Sigmoid colon (tissue), 7 donors: ENCODE measurements around the gene TCFL5. TPM values are rescaled to one million over a fixed set of nuclear protein-coding genes. Genes with fewer than 3 reads are reported as not detected.

Experiments used
- DNase-seq: peaks from one replicate; pipeline ENCODE4 v3.0.0-alpha.2; 2019
- H3K27ac ChIP-seq, 4 donors: fragments of 200-600 bp; sonication (generic); one replicate each; pipeline ENCODE4 v1.5.1; 2016 to 2019; ENCODE audit warnings: mild to moderate bottlenecking in 1 of 4
- H3K27me3 ChIP-seq, 3 donors: fragments of 200-600 bp; sonication (generic); one replicate each; pipeline ENCODE4 v1.5.1; 2019; ENCODE audit warnings: mild to moderate bottlenecking in 1 of 3
- H3K36me3 ChIP-seq, 4 donors: fragments of 200-600 bp; sonication (generic); one replicate each; pipeline ENCODE4 v1.5.1; 2016 to 2019
- H3K4me1 ChIP-seq, 4 donors: fragments of 200-600 bp; sonication (generic); one replicate each; pipeline ENCODE4 v1.5.1; 2017 to 2019
- H3K4me3 ChIP-seq, 4 donors: fragments of 200-600 bp; sonication (generic); one replicate each; pipeline ENCODE4 v1.5.1; 2017 to 2019; ENCODE audit warnings: mild to moderate bottlenecking in 2 of 4, moderate library complexity in 1 of 4
- H3K9me3 ChIP-seq, 4 donors: fragments of 200-600 bp in 3 of 4; sonication (generic) in 3 of 4; one replicate each; pipeline versions ENCODE4 v1.5.1 to v1.6.1; 2013 to 2019
- CTCF ChIP-seq, 4 experiments: fragments of 450-650 bp in 3 of 4; fragments of 200-600 bp in 1 of 4; IDR thresholded peaks; one replicate each; pipeline ENCODE4 v1.5.1; 2016 to 2019; ENCODE audit warnings: antibody characterized with exemption in 4 of 4, mild to moderate bottlenecking in 3 of 4, moderate library complexity in 2 of 4
- EP300 ChIP-seq, 4 donors: sonication (generic); formaldehyde crosslinking; IDR thresholded peaks; one replicate each; pipeline ENCODE4 v1.6.1; 2017; ENCODE audit warnings: antibody characterized with exemption in 4 of 4
- POLR2A ChIP-seq, 2 donors: fragments of 450-650 bp; IDR thresholded peaks; one replicate each; pipeline ENCODE4 v1.6.1; 2016; ENCODE audit warnings: antibody characterized with exemption in 2 of 2, mild to moderate bottlenecking in 2 of 2, moderate library complexity in 2 of 2
- POLR2AphosphoS5 ChIP-seq, 4 donors: sonication (generic); formaldehyde crosslinking; IDR thresholded peaks; one replicate each; pipeline ENCODE4 v1.6.1; 2017; ENCODE audit warnings: antibody characterized with exemption in 4 of 4
- WGBS, 2 donors: extraction: QIAGEN DNeasy Blood & Tissue Kit; methylation state at CpG; one replicate each; pipeline ENCODE4 v1.1.7; 2013; 5-methylcytosine and 5-hydroxymethylcytosine counted together
- intact Hi-C: fragments of 100-400 bp; cut with DNase I; formaldehyde crosslinking; loops from one replicate; pipeline ENCODE4 v1.15.1; 2023
- polyA plus RNA-seq, 3 donors: library from polyadenylated mRNA; stranded (reverse); fragments of 200-250 nt; gene quantifications; one replicate each; pipeline ENCODE4 v1.2.3, GENCODE V29; 2013
- total RNA-seq, 4 donors: library from RNA; depleted of rRNA; stranded (reverse); fragments of >200 nt; gene quantifications; one replicate each; pipeline ENCODE4 v1.1.0, GENCODE V29; 2016
- donor health status: healthy with polysubstance abuse.
- donor health status: Bipolar disorder and iron deficiency.
- donor health status: healthy.

TCFL5 gene
- total and polyA plus RNA-seq, 7 donors: 2.3 to 16.9 (median 8.1) TPM

GRCh38 chr20:62899633-62900051 is 38.0 kb upstream of the TCFL5 start:
- peak overlapping the region in 1 of 4 donors; percentile 2 for H3K4me3 ChIP-seq
- peak overlapping the region in 3 of 4 donors; percentile 3 to 68 (median 28) for H3K27ac ChIP-seq
- TF ChIP-seq EP300 (IDR thresholded peaks at IDR 0.05) (no peak), POLR2A (IDR thresholded peaks at IDR 0.05) (no peak), CTCF (IDR thresholded peaks at IDR 0.05) (no peak), POLR2AphosphoS5 (IDR thresholded peaks at IDR 0.05) (no peak)
- no peaks in the 10 kb centered on the region for H3K9me3 ChIP-seq
- H3K27me3 ChIP-seq: no peaks in the 10 kb centered on the region
- no peak for DNase-seq
- WGBS, 2 donors: 9 to 21% methylated on average over 6 of the region's 6 CpGs
- peaks cover 0 to 39% (median 25%) of the 10 kb centered on the region in 4 donors for H3K4me1 ChIP-seq
- H3K36me3 ChIP-seq: peaks cover 5 to 61% (median 26%) of the 10 kb centered on the region in 4 donors
- intact Hi-C loops: loop anchor here (2.0 to 5.0 kb wide), 2 partner anchors 38 to 109 kb away; partner anchors contain the start of gene GID8

- Histone ChIP-seq H3K36me3 (peaks cover 10 to 62% (median 26%) of the 10 kb centered on the region in 4 donors), H3K27ac (peak overlapping the region in 3 of 4 donors; percentile 3 to 68 (median 56)), H3K4me3 (no peak overlapping the region), H3K27me3 (no peaks in the 10 kb centered on the region), H3K4me1 (peaks cover 0 to 39% (median 25%) of the 10 kb centered on the region in 4 donors), H3K9me3 (no peaks in the 10 kb centered on the region)
- TF ChIP-seq POLR2A (IDR thresholded peaks at IDR 0.05) (no peak), CTCF (IDR thresholded peaks at IDR 0.05) (no peak), EP300 (IDR thresholded peaks at IDR 0.05) (no peak), POLR2AphosphoS5 (IDR thresholded peaks at IDR 0.05) (no peak)
- no peak for DNase-seq
- intact Hi-C loops: no loop called here
- WGBS, 2 donors: 9 to 37% methylated on average over 16 of the region's 16 CpGs
These were observed 37.5 kb upstream of the TCFL5 start for GRCh38 chr20:62898970-62899632.

GRCh38 chr20:62898093-62898964 is 36.7 kb upstream of the TCFL5 start:
- Histone ChIP-seq H3K4me1 (peaks cover 0 to 39% (median 25%) of the 10 kb centered on the region in 4 donors), H3K4me3 (no peak overlapping the region), H3K36me3 (peaks cover 17 to 62% (median 26%) of the 10 kb centered on the region in 4 donors), H3K27me3 (no peaks in the 10 kb centered on the region), H3K27ac (peak overlapping the region in 3 of 4 donors; percentile 60 to 72 (median 68)), H3K9me3 (no peaks in the 10 kb centered on the region)
- WGBS, 2 donors: 70 to 84% methylated on average over 16 of the region's 16 CpGs
- DNase-seq: peak; percentile 85
- intact Hi-C loops: no loop called here
- TF ChIP-seq POLR2AphosphoS5 (IDR thresholded peaks at IDR 0.05): peak in 2 of 4 donors; percentile 26 to 28
- TF ChIP-seq CTCF (IDR thresholded peaks at IDR 0.05): no peak

- no peak for TF ChIP-seq CTCF (IDR thresholded peaks at IDR 0.05)
- no peak for TF ChIP-seq POLR2A (IDR thresholded peaks at IDR 0.05)
- TF ChIP-seq POLR2AphosphoS5 (IDR thresholded peaks at IDR 0.05): no peak
- TF ChIP-seq EP300 (IDR thresholded peaks at IDR 0.05): no peak
- Histone ChIP-seq H3K4me1 (peaks cover 0 to 39% (median 25%) of the 10 kb centered on the region in 4 donors), H3K36me3 (peaks cover 19 to 62% (median 29%) of the 10 kb centered on the region in 4 donors), H3K27ac (peak overlapping the region in 3 of 4 donors; percentile 60 to 72 (median 68)), H3K4me3 (no peak overlapping the region), H3K27me3 (no peaks in the 10 kb centered on the region), H3K9me3 (no peaks in the 10 kb centered on the region)
- WGBS, 2 donors: 87% methylated on average over 11 of the region's 11 CpGs
- intact Hi-C loops: no loop called here
- peak; percentile 62 for DNase-seq
These were observed 36.0 kb upstream of the TCFL5 start for GRCh38 chr20:62897666-62898065.
